GM21528 (cell line): ENCODE measurements around the gene MAGI1.
"Not testable (repeated sequence)": the region's sequence is repeated elsewhere in the genome, so short reads cannot be mapped to it uniquely, and the experiment has no call there.

Source experiments
- ATAC-seq: cut with Tn5 transposase; IDR thresholded peaks from one replicate; pipeline ENCODE4 v1.9.1; 2021; ENCODE audit warnings: mild to moderate bottlenecking, moderate library complexity; ENCODE audit not compliant: unreplicated experiment, low FRiP score

The MAGI1 gene

DNA sequence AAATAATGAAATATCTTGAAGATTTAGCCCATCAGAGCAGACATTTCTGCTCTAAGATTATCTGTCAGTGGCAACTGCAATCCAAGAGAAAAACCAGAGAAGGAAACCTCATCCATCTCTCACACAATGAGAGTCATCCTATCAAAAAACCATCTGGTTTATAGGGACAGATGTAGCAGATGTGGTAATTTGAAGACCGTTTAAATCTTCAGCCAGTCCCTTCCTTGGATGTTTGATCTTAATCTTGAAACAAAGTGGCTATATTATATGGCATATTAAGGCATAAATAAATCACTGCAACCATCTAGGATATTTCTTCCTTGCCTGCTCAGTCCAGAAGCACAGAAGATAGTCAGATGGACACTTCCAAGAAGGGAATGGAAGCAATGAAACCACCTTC is 305.3 kb downstream of the MAGI1 start:
- no peak for ATAC-seq

DNA sequence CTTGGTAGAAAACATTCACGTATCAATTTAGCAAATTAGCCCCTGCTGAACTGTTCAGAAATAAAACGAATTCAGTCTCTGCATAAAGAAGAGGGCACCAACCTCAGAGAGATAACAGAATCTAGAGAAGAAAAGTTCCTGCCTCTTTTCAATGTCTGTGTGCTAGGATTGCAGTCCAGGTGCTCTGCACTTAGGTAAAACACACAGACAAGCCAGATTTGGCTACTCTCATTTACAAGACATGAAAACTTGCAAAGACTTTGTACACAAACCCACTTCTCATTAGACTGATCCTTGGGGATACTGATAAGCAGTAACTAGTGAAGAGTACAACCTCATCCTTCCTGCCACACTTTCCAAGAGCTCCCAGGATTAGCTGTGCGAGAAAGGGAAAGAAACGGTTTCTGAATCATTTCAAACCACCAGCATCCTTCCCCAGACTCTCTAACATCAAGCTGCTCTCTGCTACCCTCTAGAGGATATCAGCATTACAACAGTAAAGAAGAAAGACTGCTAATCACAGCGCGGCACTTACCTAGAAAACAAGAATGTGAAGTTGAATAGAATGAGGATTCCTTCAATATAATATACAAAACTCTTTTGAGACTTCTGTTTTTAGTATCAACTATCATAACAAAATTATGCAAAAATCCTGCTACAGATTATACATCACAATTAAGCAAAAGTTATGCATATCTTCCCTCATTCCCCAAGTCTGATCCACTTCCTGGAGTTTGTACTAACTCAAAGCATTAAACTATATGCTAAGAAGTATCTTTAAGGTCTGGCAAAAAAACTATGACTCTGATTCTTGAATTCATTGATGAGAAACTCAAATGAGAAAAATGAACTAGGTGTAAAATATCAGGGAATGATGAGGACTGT is 306.4 kb downstream of the MAGI1 start:
- ATAC-seq, result peak; percentile 90

DNA sequence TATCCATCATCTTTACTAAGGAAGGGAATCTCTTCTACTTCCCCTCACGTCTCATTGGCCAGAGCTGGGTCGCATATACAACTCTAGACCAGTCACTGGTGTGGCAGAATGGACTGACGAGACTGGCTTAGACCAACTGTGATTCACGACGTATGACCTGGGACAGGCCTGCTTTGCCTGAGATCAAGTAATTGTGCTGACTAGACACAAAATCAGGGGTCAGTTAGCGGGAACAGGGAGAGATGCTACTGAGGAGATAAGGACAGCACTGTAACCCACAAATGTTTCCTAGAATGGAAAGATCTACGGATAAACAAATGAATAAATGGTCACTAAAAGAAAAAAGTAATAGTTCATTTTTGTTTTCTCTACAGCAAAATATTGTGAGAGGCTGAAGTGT is 308.3 kb downstream of the MAGI1 start:
- ATAC-seq, result no peak

DNA sequence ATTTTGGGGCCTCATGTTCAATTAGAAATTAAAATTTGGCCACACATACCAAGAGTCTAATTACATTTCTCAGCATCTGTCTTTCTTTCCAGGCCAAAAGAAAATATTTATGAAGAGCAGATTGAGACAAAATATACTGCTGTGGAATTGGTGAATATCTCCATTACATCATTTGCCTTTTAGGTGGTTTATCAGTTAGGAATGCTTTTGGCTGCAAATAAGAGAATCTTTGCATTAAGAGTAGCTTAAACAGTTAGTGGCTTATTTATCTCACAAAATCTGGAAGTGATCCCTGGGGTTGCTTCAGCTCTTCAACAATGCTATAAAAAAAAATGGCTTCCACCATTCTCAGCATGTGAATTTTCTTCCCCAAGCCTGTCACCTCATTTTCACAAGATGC is 308.7 kb downstream of the MAGI1 start:
- ATAC-seq, result no peak

DNA sequence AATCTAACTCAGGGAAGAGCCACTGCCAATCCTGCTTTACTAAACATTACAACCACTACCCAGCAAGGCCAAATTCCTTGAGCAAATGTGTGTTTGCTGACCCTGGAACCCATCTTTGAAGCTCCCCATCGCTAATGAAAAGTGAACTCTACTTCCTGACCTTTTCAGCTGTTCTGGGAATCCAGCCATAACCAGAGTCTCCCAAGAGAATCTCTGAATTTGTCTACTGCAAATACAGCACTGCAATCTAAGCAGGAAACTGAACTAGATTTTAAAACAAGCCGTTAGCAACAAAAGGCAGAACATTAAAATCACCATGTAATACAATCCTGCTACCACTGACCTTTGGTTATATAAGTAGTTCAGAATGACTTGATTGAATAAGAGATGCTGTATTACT is 309.2 kb downstream of the MAGI1 start:
- no peak for ATAC-seq

DNA sequence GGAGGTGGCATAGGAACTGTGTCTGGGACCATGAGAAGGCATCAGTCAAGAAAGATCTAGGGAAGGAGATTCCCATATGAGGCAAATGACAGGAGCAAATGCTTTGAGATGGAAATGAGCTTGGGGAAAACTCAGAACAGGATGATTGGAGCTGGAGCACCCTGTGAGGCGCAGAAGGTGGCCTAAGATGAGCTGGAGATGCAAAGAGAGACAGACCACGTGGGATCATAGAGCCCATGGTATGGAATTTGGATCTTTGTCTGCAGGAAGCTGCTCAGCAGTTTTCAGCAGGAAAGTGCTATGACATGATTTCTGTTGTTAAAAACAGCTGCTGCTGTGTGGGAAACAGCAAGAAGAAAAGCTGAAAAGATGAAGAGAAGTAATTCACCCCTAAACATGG is 310.6 kb downstream of the MAGI1 start:
- ATAC-seq, result no peak

DNA sequence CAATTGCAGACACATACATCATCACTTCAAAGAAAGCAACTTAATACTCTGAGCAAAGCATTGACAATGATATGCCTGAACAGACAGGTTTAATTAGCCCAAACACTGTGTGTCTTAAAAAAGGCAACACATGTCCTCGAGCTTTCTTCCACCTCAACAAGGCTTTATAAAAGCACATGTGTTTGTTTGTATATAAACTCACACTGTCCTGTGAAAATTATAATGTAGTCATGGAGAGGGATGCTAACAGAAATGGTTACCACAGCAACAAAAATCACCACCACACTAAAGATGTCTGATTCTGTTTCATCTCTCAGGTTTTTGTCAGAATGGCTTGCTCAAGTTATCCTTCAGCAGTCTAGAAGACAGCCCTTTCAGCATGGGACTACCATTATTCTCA is 314.7 kb downstream of the MAGI1 start:
- ATAC-seq, result no peak

DNA sequence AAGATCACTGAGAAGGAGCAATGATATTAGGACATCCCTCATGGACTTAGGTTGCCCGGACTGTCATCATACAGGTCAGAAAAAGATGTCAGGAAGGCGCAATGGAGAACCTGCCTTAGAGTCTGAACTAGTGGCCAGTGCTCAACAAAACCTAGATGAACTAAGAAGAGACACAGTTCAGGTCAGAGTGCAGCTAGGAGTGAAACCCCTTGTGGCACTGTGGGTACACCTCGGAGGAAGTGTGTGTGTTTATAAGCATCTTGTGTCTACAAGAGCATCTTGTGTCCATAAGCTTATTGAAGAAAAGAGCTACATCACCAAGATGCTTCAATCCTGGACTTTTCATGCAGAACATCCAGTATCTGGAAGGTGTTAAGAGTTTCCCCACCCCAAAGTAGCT is 315.7 kb downstream of the MAGI1 start:
- no peak for ATAC-seq

DNA sequence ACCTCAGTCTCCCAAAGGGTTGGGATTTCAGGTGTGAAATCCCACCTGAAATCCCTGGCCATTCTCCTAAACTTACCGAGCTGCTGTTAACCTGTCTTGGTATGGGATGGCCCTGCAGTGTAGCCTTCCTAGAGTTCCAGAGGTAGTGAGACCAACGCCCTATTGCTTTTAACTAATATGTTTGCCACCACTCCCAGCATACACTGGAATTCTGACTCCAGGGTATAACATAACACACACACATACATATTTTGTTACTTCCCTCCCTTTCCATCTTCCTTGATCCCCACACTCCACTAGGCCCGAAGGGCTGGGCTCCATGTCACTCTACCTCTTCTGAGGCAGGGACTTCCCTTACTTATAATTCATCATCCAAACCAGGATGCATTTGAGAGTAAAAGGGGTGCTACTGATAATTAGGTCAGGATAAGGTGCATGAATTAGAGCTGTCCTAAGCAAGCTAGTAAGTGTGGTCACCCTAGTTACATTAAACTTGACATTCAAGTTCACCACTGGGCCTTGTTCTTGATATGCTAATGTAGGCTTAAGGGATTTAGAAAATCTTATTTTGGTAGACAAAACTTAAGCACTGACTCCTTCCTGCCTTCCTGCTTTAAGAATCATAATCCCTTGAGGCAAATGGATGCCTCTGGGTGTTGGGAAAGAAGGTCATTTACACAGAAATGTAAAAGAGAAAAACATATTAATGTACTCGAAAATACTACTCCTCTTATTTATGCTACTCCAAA is 317.6 kb downstream of the MAGI1 start:
- ATAC-seq, result no peak

DNA sequence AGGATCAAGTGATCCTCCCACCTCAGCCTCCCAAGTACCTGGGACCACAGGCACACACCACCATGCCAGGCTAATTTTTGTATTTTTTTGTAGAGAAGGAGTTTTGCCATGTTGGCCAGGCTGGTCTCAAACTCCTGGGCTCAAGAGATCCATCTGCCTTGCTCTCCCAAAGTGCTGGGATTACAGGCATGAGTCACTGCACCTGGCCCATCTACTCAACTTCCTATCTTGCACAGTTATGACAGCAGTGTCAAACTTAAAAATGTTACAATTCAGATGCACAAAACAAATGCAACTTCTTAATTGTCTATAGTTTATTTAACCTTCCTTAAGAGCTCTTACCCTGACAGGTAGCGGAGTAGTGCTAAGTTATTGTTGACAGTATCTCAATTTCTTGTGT is 319.1 kb downstream of the MAGI1 start:
- not testable (repeated sequence) for ATAC-seq

DNA sequence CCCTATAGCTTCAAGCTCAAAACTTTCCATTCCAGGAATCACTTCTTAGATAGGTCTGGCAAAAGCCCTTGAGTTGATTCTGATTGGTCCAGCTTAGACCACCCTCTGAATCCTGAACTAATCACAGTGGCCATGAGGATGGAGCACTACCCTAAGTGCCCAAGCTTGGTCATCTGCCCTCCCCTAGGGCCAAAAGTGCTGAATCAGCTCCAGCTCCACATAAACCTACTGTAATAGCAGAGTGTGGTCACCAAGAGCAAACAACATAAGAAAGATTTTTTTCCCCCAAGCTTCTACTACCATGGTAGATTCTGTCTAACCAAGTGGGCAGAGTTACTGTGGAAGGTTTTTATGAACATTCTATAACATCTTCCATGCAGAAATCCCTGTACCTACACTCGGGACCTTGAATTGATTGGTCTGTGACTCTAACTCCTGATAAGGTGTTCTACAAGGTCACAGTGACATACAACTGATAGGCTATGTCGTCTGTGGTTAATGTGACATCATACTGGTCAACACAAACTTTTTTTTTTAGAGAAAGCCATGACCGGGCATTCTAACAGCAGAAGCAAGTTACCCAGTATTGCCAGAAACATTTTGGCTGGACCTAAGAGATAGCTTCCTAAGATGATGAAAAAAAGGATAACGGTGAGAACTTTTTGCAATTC is 320.9 kb downstream of the MAGI1 start:
- ATAC-seq, result no peak

DNA sequence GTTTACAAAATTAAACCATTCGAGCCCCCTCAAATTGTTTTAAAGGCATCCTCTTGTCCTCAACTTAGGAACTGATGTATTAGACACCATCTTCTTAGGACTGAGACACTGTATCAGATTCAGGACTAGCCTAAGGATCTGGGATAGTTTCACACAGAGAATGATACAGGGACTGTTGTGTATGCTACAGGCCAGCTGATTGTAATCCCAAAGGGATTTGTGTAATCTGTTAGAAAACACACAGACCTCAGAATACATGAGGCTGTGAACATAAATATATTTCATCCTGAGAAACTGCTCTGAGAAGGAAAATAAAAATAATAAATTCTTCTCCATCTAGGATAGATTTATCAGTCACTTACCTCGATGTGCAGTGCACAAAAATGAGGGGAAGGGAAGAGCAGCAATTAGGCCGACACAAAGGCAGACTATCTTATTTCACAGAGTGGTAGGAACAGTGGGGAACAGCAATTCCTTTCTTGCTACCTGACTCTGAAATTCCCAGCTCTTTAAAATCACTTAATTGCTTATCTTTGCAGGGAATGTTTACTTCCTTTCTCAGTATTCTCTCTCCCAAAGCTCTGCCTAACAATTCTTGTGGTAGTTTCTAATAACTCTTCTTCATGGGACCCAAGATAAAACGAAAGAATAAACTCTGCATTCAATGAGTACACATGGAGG is 322.5 kb downstream of the MAGI1 start:
- ATAC-seq, result no peak

DNA sequence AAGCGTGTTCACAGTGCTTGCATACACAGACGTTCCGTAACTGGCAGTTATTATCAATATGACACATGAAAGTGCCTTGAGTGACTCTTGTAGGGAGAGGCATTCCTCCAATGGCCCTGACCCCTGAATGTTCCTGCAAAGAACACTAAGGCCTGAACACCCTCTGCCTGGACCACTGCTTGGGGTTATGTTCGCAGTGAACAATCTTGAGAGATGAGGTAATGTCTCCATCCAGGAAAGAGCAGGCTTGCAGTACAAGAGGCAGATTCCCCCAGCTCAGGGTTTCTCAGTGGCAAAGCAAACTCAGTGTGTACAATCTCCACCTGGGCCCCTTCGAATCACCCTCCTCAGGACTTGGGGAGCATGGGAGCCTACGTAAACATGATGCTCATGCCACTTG is 324.6 kb downstream of the MAGI1 start:
- no peak for ATAC-seq

DNA sequence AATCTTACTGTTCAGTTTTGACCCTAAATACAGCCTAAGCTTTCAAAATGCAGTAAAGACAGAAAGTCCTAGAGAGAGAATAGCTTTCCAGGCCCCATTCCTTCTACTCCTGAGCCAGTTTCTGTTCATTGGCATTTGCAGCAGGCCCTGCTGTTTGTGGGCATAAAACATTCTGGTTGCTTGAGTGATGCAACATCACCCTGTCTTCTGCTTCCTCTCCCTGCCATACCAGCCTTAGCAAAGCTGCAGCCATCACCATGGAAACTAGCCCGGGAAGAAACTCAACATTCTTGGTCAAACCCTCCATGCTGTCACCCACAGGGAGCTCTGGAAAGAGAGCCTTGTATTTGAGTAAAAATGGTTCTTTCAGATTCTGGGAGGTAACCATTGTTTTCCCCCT is 325.7 kb downstream of the MAGI1 start:
- ATAC-seq, result no peak

DNA sequence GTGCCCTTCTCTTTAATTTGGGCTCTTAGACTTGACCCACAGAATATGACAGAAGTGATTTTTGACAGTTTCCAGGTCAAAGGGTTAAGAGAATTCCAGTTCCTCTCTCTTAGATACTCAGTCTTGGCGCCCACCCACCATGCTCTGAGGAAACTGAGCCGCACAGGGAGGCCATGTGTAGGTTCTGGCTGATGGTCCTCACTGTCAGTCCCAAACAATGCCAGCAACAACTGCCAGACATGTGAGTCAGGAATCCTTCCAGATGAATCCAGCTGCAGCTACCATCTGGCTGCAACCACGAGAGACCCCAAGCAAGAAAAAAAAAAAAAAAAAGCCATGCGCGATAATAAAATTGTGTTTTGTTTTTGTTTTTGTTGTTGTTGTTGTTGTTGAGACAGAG is 326.6 kb downstream of the MAGI1 start:
- ATAC-seq, result no peak

DNA sequence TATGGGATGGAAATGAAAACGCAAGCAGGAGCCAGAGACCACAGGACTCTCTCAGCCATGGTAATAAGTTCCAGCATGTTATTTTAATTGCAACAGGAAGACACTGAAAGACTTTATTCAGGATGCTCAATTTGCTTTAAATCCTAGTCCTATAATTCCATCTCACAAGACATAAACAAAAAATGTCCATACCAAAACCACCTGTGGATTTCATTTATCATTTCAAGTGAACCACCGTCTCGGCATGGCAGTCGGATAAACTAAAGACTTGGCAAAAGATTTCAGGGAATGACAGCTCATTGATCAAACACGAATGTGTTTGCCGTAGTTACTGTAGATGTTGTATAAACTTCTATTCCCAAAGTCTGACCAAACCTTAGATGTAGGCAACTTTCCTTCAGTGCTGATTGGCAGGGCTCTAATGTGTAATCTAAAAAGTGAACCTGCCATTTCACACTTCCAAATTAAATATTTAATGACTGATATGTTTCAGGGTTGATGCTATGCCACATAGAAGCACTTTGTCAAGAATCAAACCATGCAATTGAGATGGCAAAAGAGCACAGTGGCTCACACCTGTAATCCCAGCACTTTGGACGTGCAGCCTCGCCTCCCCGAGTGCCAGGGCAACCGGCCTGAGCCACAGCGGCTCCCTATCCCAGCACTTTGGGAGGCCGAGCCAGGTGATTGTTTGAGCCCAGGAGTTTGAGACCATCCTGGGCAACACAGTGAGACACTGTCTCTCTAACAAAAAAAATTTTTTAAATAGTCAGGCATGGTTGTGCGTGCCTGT is 331.7 kb downstream of the MAGI1 start:
- no peak for ATAC-seq

DNA sequence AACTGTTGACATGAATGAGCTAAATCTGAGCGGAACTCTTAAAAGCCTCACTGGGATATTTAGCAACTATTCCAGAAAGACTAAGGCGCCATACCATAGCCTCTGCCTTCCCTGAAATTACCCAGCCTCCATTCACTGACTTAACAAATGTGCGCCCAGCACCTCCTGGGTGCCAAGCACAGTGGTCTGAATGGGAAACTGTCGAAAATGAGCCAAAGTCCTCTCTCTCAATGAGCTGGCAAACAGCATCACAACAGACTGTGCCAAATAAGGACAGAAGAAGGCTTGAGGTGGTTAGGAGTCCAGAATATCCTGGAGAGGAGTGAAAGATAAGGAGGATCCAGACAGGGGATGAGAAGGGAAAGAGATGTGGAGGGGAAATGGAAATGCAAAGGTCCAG is 332.4 kb downstream of the MAGI1 start:
- no peak for ATAC-seq

DNA sequence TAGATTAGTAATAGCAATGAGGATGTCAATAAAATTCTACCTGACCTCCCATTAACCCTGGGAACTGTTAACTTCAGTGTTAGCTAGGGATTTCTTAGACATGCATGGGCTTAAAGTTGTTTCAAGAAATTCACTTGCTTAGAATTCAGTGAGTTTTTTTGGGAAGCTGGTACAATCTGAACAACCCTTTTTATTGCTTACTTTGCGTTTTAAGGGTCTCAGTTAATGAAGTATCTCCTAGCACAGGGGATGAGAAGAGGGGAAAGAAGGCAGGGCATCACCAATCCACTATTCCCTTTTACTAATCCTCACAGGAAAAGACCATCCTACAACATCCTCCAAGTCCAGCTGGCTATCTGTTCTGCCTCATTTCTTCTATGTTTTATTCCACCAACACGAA is 334.9 kb downstream of the MAGI1 start:
- ATAC-seq, result no peak

DNA sequence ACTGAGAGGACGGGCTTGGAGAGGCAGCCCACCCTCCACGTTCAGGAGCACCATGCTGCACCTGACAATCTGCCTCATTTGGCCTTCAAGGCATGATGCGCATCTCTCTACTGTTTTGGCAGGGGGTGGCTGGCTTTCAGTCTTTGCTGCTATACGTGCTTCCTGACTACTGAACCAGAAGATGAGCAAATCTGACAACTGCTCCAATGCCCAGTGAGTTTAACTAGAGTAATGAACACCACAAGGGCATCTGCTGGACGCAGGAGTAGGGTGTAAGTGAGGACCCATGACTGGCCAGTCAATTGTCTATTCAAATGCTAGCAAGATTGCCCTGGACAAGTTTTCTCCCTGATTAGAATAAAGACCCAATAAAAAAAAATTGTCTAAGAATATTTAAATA is 335.7 kb downstream of the MAGI1 start:
- no peak for ATAC-seq

DNA sequence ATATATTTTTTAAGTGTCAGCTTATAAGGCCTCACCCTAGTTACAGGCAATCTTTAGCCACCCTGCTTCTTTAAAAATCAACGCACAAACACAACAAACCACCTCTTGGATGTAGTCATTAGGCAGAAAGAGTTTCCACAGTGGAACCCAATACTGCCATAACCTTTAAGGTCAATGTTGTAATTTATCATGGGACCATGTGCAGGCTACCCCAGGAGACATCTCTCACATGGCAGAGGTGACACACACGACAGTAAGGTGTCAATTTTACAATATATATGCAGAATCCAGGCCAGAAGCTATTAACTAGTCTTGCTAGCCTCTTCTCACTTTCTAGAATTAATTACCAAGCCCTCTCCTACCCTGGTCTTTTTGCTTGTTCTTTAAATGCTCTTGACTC is 336.5 kb downstream of the MAGI1 start:
- ATAC-seq, result no peak
